ENCODE results near the gene TRAP1.
"Not testable (repeated sequence)": the region's sequence is repeated elsewhere in the genome, so short reads cannot be mapped to it uniquely, and the experiment has no call there.

TRAP1 gene

DNA sequence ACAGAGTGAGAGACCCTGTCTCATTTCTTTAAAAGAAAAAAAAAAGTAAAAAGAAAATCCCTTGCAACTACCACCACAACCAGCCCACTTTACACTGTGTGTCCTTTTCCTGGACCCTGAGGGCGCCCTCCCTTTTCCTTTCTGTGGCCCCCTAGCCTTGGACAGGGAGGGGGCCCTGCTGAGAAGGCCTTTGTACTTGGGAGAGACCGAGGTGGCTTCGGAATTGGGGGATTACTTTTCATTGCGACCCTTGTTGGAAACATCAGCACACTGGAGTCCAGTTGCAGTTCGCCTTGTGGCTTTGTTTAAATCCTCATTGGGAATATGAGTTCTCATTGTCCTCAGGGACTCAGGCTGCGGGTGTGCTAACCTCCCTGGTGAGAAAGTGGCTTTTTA is 72.2 kb downstream of the TRAP1 start:
- DNase-seq: no peak

GRCh38 chr16:3643095-3643730 is 74.1 kb downstream of the TRAP1 start:
- no peak for DNase-seq

DNA sequence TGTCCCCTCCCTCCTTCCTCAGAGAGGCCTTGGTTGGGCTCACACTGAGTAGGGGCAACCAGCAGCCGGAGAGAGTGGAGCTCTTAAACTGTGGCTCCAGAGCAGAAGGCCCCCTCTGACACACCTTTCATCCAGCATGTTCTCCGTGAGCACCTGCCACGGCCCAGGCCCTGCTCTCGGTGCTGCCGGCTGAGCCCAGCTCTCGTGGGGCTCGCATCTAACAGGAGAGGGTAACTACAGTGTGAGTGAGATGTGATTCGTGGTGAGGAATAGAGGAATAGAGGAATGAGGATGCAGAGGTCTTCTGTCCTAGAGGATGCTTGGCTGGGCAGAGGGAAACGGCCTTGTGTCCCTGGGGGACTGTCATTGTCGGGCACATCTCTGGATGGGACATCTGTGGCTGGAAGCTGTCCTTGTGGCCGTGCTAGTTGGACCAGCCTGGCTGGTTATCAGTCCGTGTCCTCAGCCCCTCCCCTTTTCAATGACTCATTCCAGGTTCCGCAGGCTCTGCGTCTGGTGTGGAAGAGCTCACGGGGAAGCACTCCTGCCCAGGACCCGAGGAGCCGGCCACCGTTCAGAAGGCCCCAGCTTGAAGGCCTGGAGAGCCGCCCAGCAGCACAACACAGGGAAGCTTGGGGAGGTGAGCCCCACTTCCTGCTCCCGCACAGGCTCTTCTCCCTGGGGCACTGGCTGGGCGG is 74.8 kb downstream of the TRAP1 start:
- peak; percentile 23 for DNase-seq

- DNase-seq: no peak
Observed at GRCh38 chr16:3641801-3642396, 75.4 kb downstream of the TRAP1 start.

DNA sequence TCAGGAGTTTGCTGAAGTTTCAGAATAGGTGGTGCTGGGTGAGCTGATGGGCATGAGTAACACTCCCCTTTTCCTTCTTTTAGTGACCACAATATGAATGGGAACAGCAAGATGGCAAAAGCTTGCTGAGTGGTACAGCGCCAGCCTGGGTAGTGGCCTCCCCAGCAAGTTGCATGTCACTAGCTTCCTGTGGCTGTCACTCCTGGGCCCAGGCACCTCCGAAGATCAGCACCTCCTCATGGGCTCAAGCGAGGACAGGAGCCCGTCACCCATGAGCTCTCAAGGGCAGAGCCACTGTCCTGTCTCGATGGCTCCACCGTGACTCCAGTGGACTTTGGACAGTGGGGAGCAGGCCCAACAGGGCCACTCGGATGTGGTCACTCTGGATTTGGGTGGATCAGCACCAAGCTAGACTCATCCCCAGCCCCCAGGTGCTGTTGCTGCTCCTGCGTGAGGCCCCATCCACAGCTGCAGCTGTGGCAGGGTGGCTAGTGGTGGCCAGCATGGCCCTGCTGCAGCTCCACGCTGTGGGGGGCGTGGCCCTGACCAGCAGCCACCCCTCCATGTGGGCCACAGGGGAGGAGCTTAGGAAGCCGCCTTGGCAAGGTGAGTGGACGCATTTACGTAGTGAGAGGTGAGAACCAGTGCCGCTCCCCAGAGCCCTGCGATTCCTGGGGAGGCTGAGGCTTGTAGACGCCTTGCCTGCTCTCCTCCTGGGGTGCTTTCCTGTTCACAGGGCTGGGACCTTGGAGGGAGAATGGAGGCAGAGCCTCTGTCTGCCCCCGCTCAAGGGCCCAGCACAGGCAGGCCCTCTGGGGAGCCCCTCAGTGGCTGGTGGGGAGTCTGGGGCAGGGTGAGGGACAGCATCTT is 76.5 kb downstream of the TRAP1 start:
- no peak for DNase-seq

DNA sequence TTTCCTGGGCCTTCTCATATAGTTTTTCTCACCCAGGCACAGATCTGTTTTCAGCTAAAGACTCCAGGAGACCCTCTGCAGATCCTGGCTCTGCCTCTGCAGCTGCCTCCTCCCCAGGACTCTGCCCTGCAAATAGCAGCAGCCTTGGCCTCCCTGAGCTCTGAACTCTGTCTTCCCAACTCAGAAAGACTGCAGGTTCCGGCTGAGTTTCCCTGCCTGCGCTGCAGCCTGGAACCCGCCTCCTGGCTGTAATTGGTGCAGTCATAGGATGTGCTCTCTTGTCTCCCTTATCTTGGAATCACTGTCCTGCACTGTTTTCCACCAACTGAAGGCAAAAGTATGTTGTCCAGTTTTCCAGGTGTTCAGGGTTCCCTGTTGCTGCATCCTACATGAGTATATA is 77.1 kb downstream of the TRAP1 start:
- DNase-seq: no peak

- DNase-seq: no peak
Observed at GRCh38 chr16:3638916-3639644, 78.2 kb downstream of the TRAP1 start.

DNA sequence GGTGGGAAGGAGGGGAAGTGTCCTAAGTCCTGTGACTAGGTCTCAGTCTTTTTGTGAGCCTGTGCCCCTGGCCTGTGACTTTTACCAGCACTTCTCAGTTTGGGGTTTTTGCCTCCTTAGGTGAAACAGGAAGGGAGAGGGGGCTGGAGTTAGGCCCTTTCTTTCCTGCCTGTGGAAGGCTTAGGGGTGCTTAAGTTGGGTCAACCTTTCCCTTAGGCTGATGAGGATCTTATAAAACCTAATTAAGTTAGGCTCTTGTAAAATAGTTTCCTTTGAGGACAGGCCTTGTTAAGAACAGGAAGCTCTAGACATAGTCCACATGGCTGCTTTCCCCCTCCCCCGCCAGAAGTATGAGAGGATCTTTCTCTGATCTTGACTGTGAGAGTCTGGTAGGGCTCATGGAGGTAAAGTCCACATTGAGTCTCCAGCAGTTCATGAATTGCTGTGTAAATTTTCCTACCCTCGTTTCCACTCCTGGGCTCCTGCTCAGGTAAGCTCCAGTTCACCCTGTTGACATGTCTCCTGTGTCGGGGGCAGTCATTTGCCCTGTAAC is 79.9 kb downstream of the TRAP1 start:
- peak; percentile 19 for DNase-seq

- no peak for DNase-seq
Observed at GRCh38 chr16:3625911-3626732, 91.2 kb downstream of the TRAP1 start.

- DNase-seq: no peak
Observed at GRCh38 chr16:3625331-3625730, 92.0 kb downstream of the TRAP1 start.

DNA sequence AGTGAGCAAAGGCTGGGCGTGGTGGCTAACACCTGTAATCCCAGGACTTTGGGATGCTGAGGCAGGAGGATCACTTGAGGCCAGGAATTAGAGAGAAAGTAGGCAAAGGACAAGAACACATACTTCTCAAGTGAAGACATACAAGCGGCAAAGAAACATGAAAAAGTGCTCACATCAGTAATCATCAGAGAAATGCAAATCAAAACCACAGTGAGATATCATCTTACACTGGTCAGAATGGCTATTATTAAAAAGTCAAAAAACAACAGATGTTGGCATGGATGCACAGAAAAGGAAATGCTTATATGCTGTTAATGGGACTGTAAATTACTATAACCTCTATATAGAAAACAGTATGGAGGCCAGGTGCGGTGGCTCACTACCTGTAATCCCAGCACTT is 93.7 kb downstream of the TRAP1 start:
- no peak for DNase-seq

- DNase-seq: peak; percentile 20
Observed at GRCh38 chr16:3618769-3619141, 98.6 kb downstream of the TRAP1 start.

- DNase-seq: no peak
Observed at GRCh38 chr16:3612510-3613466, 104.5 kb downstream of the TRAP1 start.

GRCh38 chr16:3611146-3611975 is 106.0 kb downstream of the TRAP1 start, which contains the start of gene SLX4:
Gene SLX4, minus strand, starts transcription at chr16:3611606. Its CDS starts 2,642 bp downstream, at chr16:3608964.
- DNase-seq: peak; percentile 92

DNA sequence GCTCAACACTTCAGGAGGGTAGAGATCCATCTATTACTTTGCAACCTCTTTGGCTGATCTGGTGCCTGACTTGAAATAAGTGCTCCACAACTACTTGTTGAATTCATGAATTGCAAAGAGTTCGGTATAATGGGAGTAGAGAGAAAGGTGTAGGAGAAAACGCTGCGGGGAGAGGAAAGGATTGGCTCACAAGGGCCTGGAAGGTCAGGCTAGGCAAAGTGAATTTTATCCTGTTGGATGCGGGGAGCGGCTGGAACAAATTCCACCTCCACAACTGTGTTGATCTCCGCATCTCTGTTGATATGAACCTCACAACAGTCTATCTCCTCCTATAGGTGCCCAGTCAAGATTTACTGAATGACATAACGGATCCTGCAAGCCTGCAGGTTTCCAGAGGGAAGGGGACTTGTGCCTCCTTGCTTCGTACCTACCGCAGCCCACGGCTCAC is 106.6 kb downstream of the TRAP1 start:
- peak; percentile 14 for DNase-seq

DNA sequence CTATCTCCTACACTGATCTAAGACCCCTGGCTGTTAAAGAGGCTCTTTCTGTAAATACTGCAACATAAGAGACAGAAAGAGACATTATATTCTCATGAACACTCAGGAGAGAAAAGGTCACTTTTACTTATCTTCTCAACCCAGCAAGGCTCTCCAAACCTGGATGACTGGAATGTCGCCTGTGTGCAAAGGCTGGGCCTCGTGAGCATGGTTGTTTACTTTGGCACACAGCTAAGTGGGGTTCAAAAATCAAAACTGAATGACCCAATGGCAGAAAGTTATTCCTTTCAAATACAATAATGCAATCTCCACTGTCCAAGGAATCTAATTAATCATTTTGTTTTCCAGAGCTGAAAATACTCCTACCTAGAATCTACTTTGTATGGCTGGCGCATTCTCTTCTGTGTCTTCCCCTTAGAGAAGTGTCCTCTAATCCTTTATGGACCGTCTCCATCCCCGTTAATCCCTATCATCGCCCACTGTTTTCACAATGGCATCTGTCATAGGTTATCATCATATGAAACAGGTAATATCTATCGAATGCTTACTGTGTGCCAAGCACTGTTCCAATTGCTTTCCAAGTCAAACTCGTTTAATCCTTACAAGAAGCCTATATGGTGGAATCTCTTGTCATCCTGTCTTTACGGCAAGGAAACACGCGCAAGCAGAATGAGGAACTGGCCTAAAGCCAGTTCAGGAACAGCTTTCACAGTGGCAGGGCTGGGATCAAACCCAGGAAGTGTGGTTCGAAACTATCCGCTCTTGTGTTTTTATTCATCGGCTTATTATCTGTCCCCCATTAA is 107.2 kb downstream of the TRAP1 start:
- peak; percentile 16 for DNase-seq

DNA sequence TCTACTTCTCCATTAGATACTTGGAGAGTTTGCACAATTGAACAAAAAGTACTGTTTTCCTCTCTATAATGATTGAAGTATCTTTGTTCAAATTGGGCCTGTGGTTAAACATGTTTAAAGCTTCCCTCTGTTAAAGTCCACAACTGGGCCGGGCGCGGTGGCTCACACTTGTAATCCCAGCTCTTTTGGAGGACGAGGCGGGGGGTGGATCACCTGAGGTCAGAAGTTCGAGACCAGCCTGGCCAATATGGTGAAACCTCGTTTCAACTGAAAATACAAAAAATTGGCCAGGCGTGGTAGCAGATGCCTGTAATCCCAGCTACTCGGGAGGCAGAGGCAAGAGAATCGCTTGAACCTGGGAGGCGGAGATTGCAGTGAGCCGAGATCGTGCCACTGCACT is 108.3 kb downstream of the TRAP1 start:
- not testable (repeated sequence) for DNase-seq

GRCh38 chr16:3608069-3608468 is 109.3 kb downstream of the TRAP1 start:
- DNase-seq: no peak
